GM12878 (cell line): Measurements from ENCODE around the gene TMEM63B. TPM values are rescaled to one million over a fixed set of nuclear protein-coding genes. Genes with fewer than 3 reads are reported as not detected.

Experiments
- ATAC-seq: fragments of 200-7000 bp; cut with Tn5 transposase; 3 replicates; pipeline ENCODE4 v1.9.1; 2020; ENCODE audit warnings: mild to moderate bottlenecking, moderate library complexity
- BruUV-seq: library from RNA; stranded (reverse); fragments of 400-500 nt; replicated peaks from 2 replicates; lab custom pipeline; 2021; lab: Mats Ljungman, UMichigan
- CTCF ChIA-PET: fragments of 300-600 bp; sonication (Branson Sonifier 250); formaldehyde crosslinking; extraction: SDS; loops from one replicate; lab custom pipeline; 2021; ENCODE audit warnings: inconsistent platforms; lab: Yijun Ruan, JAX
- POLR2A ChIA-PET: fragments of 350-600 bp; formaldehyde crosslinking; extraction: SDS; loops from one replicate; lab custom pipeline; 2021; ENCODE audit warnings: inconsistent platforms; lab: Charles Lee
- RAD21 ChIA-PET: fragments of 300-600 bp; sonication (Branson Sonifier 250); formaldehyde crosslinking; loops from one replicate; lab custom pipeline; 2023; ENCODE audit warnings: antibody characterized with exemption; ENCODE audit not compliant: unreplicated experiment; lab: Charles Lee
- SMC1A ChIA-PET: fragments of 300-600 bp; sonication (Branson Sonifier 250); formaldehyde crosslinking; loops from one replicate; lab custom pipeline; 2023; ENCODE audit not compliant: unreplicated experiment, uncharacterized antibody; lab: Charles Lee
- DNase-seq: peaks from one replicate; pipeline ENCODE4 v3.0.0-alpha.2; 2011; ENCODE audit warnings: low read depth, low spot score
- FAIRE-seq: peaks from 3 replicates; lab custom pipeline; 2011; peaks lifted over from hg19 to GRCh38; lab: Jason Lieb, UNC
- H2AFZ ChIP-seq: 2 replicates; pipeline ENCODE4 v1.6.0; 2011; ENCODE audit warnings: low read depth, low read length, control low read depth; ENCODE audit not compliant: control insufficient read depth
- H3K27ac ChIP-seq: 2 replicates; pipeline ENCODE4 v1.5.1; 2011; ENCODE audit warnings: control low read depth; ENCODE audit not compliant: control insufficient read depth, insufficient read depth
- H3K27me3 ChIP-seq, 2 experiments: replicated peaks in 1 of 2; 2 replicates each; pipeline versions ENCODE4 v1.6.0 to v1.6.1; 2011; ENCODE audit warnings: low read length in 1 of 2; ENCODE audit not compliant: control insufficient read depth in 2 of 2, insufficient read depth in 2 of 2
- H3K36me3 ChIP-seq, 2 experiments: 2 replicates each; pipeline ENCODE4 v1.5.1; 2011; ENCODE audit warnings: low read length in 1 of 2; ENCODE audit not compliant: control insufficient read depth in 2 of 2, insufficient read depth in 2 of 2
- H3K4me1 ChIP-seq: 2 replicates; pipeline ENCODE4 v1.6.1; 2011; ENCODE audit warnings: mild to moderate bottlenecking, low read length, moderate library complexity, mixed read lengths; ENCODE audit not compliant: control insufficient read depth, insufficient read depth
- H3K4me2 ChIP-seq: 2 replicates; pipeline ENCODE4 v1.6.0; 2011; ENCODE audit warnings: control low read depth; ENCODE audit not compliant: control insufficient read depth, insufficient read depth
- H3K4me3 ChIP-seq: fragments of 200-600 bp; sonication (generic); 2 replicates; pipeline ENCODE4 v1.5.1; 2016
- H3K79me2 ChIP-seq: 2 replicates; pipeline ENCODE4 v1.6.0; 2011; ENCODE audit warnings: low read length; ENCODE audit not compliant: control insufficient read depth, insufficient read depth
- H3K9ac ChIP-seq: 2 replicates; pipeline ENCODE4 v1.8.0; 2011; ENCODE audit warnings: low read length, control low read depth, mixed read lengths; ENCODE audit not compliant: control insufficient read depth, insufficient read depth
- H3K9me3 ChIP-seq: replicated peaks from 3 replicates; pipeline ENCODE4 v1.5.1; 2011; ENCODE audit warnings: mild to moderate bottlenecking, low read length; ENCODE audit not compliant: control insufficient read depth, insufficient read depth
- H4K20me1 ChIP-seq: 2 replicates; pipeline ENCODE4 v1.6.0; 2011; ENCODE audit not compliant: control insufficient read depth, insufficient read depth
- ASH2L ChIP-seq: fragments of 300-600, 200-600 bp; sonication (generic); IDR thresholded peaks from 2 replicates; pipeline ENCODE4 v1.6.1; 2017; ENCODE audit warnings: low read depth, mild to moderate bottlenecking, borderline replicate concordance
- ATF3 ChIP-seq: IDR thresholded peaks from 2 replicates; pipeline ENCODE4 v1.6.1; 2011; ENCODE audit warnings: low read depth, mild to moderate bottlenecking, low read length, moderate library complexity, borderline replicate concordance; ENCODE audit errors: extremely low read depth
- DPF2 ChIP-seq: fragments of 450-650 bp; IDR thresholded peaks from 2 replicates; pipeline ENCODE4 v1.6.1; 2017; ENCODE audit warnings: mild to moderate bottlenecking
- EP300 ChIP-seq, 2 experiments: fragments of 150-350 bp in 1 of 2; IDR thresholded peaks; 2 replicates each; pipeline ENCODE4 v1.6.1; 2011 to 2012; ENCODE audit warnings: low read depth in 2 of 2, low read length in 2 of 2, borderline replicate concordance in 1 of 2, improper control_type of control experiment in 1 of 2, inconsistent platforms in 1 of 2; ENCODE audit not compliant: control insufficient read depth in 1 of 2
- HCFC1 ChIP-seq: fragments of 150-350 bp; IDR thresholded peaks from 2 replicates; pipeline ENCODE4 v1.6.1; 2014; ENCODE audit warnings: low read length
- HDAC2 ChIP-seq: fragments of 200-600 bp; sonication (generic); IDR thresholded peaks from 2 replicates; pipeline ENCODE4 v1.6.1; 2017
- MXI1 ChIP-seq: fragments of 150-350 bp; IDR thresholded peaks from 2 replicates; pipeline ENCODE4 v1.6.1; 2011; ENCODE audit warnings: low read depth, mild to moderate bottlenecking, inconsistent platforms, low read length, improper control_type of control experiment
- NFYA ChIP-seq: IDR thresholded peaks from 2 replicates; pipeline ENCODE4 v1.6.1; 2011; ENCODE audit warnings: low read depth, mild to moderate bottlenecking, low read length, improper control_type of control experiment, borderline replicate concordance
- NFYB ChIP-seq: IDR thresholded peaks from 2 replicates; pipeline ENCODE4 v1.6.1; 2011; ENCODE audit warnings: low read depth, mild to moderate bottlenecking, low read length, improper control_type of control experiment, moderate library complexity; ENCODE audit not compliant: insufficient read depth
- SIN3A ChIP-seq: IDR thresholded peaks from 2 replicates; pipeline ENCODE4 v1.6.1; 2012; ENCODE audit warnings: low read depth, low read length, improper control_type of control experiment
- SREBF2 ChIP-seq: IDR thresholded peaks from 2 replicates; pipeline ENCODE4 v1.6.1; 2012; ENCODE audit warnings: mild to moderate bottlenecking, low read length
- ZNF217 ChIP-seq: fragments of 450-650 bp; IDR thresholded peaks from 2 replicates; pipeline ENCODE4 v1.6.1; 2017; ENCODE audit warnings: antibody characterized with exemption, mild to moderate bottlenecking
- WGBS: methylation state at CpG from one replicate; pipeline ENCODE4 v1.1.6; 2016; ENCODE audit warnings: low lambda C conversion rate; ENCODE audit not compliant: insufficient replicate concordance, insufficient coverage; ENCODE audit errors: missing lambda C conversion rate; 5-methylcytosine and 5-hydroxymethylcytosine counted together
- in situ Hi-C: fragments of 300-500 bp; cut with MboI; formaldehyde crosslinking; loops from 9 replicates; pipeline ENCODE4 v1.14.3; 2018; ENCODE audit warnings: mixed read lengths
- intact Hi-C: fragments of 100-400 bp; cut with micrococcal nuclease; formaldehyde crosslinking; loops from one replicate; pipeline ENCODE4 v1.14.2; 2022; ENCODE audit not compliant: unreplicated experiment
- polyA plus RNA-seq, 11 experiments: library from polyadenylated mRNA; depleted of rRNA in 4 of 11; unstranded in 6 of 11; stranded (reverse) in 5 of 11; fragments of >200 nt; fragmentation: Nextera tagmentation in 4 of 11; fragmentation: Illumina TruSeq in 1 of 11; extraction: Ambion mirVana in 4 of 11; extraction: Trizol in 1 of 11; gene quantifications; 1 replicate in 1 of 11; 2 replicates in 10 of 11; pipeline versions ENCODE4 v1.2.1 to v1.2.3, GENCODE V29; 2011 to 2016; ENCODE audit warnings: inconsistent platforms in 2 of 11, missing spikeins in 2 of 11, low read depth in 1 of 11
- total RNA-seq, 4 experiments: library from RNA; depleted of rRNA in 3 of 4; stranded (reverse); fragments of >200 nt in 3 of 4; fragmentation: Illumina TruSeq in 1 of 4; extraction: Trizol in 1 of 4; gene quantifications; 2 replicates each; pipeline versions ENCODE4 v1.2.1 to v1.2.3, GENCODE V29; 2013 to 2021
- TF ChIP-seq, protein P1 (sequence below): fragments of 450-650 bp; IDR thresholded peaks from 2 replicates; pipeline ENCODE4 v1.6.1; 2016; ENCODE audit warnings: mild to moderate bottlenecking
- TF ChIP-seq, protein P2 (sequence below): fragments of 450-650 bp; IDR thresholded peaks from 2 replicates; pipeline ENCODE4 v1.6.1; 2017; ENCODE audit warnings: mild to moderate bottlenecking
- TF ChIP-seq, protein P3 (sequence below): fragments of 450-650 bp; IDR thresholded peaks from 2 replicates; pipeline ENCODE4 v1.6.1; 2016; ENCODE audit warnings: mild to moderate bottlenecking, moderate library complexity, borderline replicate concordance

Gene TMEM63B
- total and polyA plus RNA-seq, 10 of the 15 experiments (the other 5 are each of a cell fraction or from before 2014, with no cell fraction given), result 0.09 to 15.0 (median 7.1) TPM; not detected in 1

- ChIA-PET CTCF (interaction anchor here (0.6 to 2.4 kb wide), 16 partner anchors 14 to 161 kb away, joined by 3 to 12 read pairs (median 4); no protein-coding TSS in a partner anchor), POLR2A (interaction anchor here (0.6 to 2.8 kb wide), 6 partner anchors 13 to 79 kb away, joined by 3 to 15 read pairs (median 6); no protein-coding TSS in a partner anchor), RAD21 (interaction anchor here (0.6 to 2.9 kb wide), 11 partner anchors 13 to 161 kb away, joined by 3 to 12 read pairs (median 4); partner anchors contain the start of gene HSP90AB1), SMC1A (interaction anchor here (0.8 to 2.6 kb wide), 12 partner anchors 11 to 79 kb away, joined by 3 to 9 read pairs (median 6); partner anchors contain the start of genes HSP90AB1 and MYMX)
- Histone ChIP-seq H3K9me3 (peaks cover 2% of the 10 kb centered on the region; the same call in 1 of the 3 replicates), H3K4me3 (peak overlapping the region; percentile 52), H2AFZ (peak overlapping the region; percentile 74), H3K4me1 (peaks cover 16% of the 10 kb centered on the region), H3K27ac (no peak overlapping the region), H3K36me3 (no peaks in the 10 kb centered on the region), H3K4me2 (peak overlapping the region; percentile 97), H4K20me1 (no peaks in the 10 kb centered on the region), H3K9ac (peak overlapping the region; percentile 19; the same call in 1 of the 2 replicates), H3K79me2 (no peaks in the 10 kb centered on the region), H3K27me3 (no peaks in the 10 kb centered on the region)
- WGBS, result 5% methylated on average over 22 of the region's 24 CpGs
- ATAC-seq (peak; percentile 87), DNase-seq (peak; percentile 41), FAIRE-seq (peak; percentile 27)
- intact Hi-C loops, result loop anchor here (2.0 kb wide), 1 partner anchor 42 kb away; no protein-coding TSS in a partner anchor
- BruUV-seq, result no TSS peak
- in situ Hi-C loops, result no loop called here
- TF ChIP-seq HCFC1 (no peak), MXI1 (no peak; the same call in 1 of the 2 replicates), HDAC2 (no peak), EP300 (IDR thresholded peaks at IDR 0.05; ENCODE audit: borderline replicate concordance in 1 of 2, control insufficient read depth in 1 of 2, low read depth in 2 of 2, low read length in 2 of 2) (no peak), ZNF217 (no peak), NFYB (no peak), DPF2 (peak; percentile 39; the same call in 1 of the 2 replicates), SREBF2 (no peak), NFYA (no peak), SIN3A (no peak), ATF3 (no peak), ASH2L (no peak)
- TF ChIP-seq, protein P1, sequence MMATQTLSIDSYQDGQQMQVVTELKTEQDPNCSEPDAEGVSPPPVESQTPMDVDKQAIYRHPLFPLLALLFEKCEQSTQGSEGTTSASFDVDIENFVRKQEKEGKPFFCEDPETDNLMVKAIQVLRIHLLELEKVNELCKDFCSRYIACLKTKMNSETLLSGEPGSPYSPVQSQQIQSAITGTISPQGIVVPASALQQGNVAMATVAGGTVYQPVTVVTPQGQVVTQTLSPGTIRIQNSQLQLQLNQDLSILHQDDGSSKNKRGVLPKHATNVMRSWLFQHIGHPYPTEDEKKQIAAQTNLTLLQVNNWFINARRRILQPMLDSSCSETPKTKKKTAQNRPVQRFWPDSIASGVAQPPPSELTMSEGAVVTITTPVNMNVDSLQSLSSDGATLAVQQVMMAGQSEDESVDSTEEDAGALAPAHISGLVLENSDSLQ, result peak; percentile 91
- TF ChIP-seq, protein P2, sequence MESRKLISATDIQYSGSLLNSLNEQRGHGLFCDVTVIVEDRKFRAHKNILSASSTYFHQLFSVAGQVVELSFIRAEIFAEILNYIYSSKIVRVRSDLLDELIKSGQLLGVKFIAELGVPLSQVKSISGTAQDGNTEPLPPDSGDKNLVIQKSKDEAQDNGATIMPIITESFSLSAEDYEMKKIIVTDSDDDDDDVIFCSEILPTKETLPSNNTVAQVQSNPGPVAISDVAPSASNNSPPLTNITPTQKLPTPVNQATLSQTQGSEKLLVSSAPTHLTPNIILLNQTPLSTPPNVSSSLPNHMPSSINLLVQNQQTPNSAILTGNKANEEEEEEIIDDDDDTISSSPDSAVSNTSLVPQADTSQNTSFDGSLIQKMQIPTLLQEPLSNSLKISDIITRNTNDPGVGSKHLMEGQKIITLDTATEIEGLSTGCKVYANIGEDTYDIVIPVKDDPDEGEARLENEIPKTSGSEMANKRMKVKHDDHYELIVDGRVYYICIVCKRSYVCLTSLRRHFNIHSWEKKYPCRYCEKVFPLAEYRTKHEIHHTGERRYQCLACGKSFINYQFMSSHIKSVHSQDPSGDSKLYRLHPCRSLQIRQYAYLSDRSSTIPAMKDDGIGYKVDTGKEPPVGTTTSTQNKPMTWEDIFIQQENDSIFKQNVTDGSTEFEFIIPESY, result no peak
- TF ChIP-seq, protein P3, sequence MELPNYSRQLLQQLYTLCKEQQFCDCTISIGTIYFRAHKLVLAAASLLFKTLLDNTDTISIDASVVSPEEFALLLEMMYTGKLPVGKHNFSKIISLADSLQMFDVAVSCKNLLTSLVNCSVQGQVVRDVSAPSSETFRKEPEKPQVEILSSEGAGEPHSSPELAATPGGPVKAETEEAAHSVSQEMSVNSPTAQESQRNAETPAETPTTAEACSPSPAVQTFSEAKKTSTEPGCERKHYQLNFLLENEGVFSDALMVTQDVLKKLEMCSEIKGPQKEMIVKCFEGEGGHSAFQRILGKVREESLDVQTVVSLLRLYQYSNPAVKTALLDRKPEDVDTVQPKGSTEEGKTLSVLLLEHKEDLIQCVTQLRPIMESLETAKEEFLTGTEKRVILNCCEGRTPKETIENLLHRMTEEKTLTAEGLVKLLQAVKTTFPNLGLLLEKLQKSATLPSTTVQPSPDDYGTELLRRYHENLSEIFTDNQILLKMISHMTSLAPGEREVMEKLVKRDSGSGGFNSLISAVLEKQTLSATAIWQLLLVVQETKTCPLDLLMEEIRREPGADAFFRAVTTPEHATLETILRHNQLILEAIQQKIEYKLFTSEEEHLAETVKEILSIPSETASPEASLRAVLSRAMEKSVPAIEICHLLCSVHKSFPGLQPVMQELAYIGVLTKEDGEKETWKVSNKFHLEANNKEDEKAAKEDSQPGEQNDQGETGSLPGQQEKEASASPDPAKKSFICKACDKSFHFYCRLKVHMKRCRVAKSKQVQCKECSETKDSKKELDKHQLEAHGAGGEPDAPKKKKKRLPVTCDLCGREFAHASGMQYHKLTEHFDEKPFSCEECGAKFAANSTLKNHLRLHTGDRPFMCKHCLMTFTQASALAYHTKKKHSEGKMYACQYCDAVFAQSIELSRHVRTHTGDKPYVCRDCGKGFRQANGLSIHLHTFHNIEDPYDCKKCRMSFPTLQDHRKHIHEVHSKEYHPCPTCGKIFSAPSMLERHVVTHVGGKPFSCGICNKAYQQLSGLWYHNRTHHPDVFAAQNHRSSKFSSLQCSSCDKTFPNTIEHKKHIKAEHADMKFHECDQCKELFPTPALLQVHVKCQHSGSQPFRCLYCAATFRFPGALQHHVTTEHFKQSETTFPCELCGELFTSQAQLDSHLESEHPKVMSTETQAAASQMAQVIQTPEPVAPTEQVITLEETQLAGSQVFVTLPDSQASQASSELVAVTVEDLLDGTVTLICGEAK, result no peak
These were observed 49.6 kb downstream of the TMEM63B start for GRCh38 chr6:44176762-44177509.
